ENCODE measurements around the gene EVC2. TPM values are rescaled to one million over a fixed set of nuclear protein-coding genes. Genes with fewer than 3 reads are reported as not detected.
"Not testable (repeated sequence)": the region's sequence is repeated elsewhere in the genome, so short reads cannot be mapped to it uniquely, and the experiment has no call there.

EVC2 gene
- total RNA-seq, 1 donor from 2014 or later: 6.1 TPM

DNA sequence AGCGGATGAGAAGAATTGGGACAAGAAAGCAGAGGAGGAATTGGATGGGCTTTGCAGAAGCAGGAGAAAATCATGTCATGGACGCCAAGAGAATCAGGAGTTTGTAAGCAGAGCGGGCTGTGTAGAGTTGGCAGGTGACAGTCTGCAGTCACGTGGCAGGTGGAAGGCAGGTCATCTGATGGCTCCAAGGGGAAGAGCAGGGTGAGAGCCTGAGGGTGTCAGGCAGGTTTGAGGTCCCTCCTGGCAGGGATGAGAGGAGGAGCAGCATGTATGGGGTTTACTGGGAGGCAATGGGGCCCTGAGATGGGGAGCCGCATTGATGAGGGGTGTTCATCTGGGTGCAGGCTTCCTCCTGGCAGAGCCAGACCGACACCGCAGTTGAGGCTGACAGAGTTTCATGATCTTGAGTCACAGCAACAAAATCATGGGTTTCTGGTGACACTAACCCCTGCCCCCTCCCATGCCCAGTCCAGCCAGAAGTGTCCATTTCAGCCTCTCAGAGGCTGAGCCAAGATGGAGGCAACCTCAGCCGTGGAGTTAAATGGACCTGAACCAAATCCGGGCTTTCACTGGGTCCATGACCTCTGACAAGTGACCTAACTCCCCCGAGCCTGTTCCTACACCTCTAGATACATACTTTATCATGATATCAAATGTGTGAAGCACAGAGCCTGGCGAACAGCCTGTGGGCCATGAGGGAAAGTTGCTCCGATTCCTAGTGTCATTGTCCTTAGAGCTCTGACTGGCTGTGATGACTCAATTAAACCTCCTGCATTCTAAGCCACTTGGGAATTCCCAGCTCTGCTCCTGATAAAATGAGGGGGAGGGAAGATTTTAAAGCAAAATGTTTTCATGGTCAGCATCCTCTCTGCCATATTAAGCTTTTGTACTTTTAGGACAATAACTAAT lies 38.7 kb upstream of the EVC2 start:
- DNase-seq (ENCODE audit: low spot score): no peak

DNA sequence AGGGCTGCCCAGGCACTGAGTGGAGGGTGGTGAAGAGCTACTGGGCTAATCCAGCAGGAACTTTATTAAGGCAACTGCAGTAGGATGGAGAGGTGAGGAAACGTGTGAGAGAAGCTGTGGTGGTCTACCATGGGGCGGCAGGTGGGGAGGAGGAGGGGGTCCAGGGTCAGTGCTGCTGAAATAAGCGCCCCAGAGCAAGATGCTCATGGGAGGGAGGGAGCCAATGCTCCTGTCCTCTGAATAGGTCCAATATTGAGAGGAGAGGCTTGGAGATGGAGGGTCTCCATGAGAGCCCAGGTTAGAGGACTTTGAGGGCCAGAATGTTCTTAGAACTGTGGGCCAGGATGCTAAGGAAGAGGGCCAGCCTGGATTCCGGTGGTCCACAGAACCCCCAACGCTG lies 37.9 kb upstream of the EVC2 start:
- no peak for DNase-seq (ENCODE audit: low spot score)

DNA sequence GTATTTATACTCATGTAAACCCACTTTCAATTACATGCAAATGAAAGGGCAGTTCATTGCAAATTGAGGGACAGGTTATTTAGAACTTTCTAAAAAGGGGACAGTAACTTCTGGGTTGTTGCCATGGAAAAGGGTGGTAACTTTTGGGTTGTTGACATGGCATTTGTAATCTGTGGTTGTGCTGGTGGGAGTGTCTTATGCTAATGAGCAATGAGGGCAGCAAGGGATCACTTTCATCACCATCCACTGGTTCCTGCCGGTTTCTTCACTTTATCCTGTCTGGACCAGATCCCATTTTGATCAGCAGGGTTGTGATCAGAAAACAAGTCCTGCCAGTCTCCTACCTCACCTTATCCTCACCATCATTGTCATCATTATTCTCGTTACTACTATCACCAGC lies 34.6 kb upstream of the EVC2 start:
- no peak for DNase-seq (ENCODE audit: low spot score)

DNA sequence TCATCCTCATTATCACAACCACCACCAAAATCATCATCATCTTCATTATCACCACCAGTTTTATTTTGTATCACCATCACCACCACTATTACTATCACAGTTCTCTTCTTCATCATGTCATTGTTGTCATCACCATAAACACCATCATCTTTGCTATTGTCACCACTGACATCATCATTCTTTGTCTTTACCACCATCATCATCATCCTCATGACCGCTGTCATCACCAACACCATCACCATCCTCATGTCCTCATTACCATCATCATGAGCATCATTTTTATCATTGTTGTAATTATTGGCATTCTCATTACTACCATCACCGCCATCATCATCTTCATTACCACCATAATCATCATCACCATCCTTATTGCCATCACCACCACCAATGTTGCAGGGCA lies 34.0 kb upstream of the EVC2 start:
- DNase-seq (ENCODE audit: low spot score): no peak

DNA sequence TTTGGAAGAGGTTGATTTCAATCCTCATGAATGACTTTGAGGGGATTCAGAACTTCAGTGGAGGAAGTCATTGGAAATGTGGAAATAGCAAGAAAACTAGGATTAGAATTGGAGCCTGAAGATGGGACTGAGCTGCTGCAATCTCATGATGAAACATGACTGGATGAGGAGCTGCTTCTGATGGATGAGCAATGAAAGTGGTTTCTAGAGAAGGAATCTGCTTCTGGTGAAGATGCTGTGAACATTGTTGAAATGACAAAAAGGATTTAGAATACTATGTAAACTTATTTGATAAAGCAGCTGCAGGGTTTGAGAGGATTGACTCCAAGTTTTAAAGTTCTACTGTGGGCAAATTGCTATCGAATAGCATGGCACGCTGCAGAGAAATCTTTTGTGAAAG lies 29.7 kb upstream of the EVC2 start:
- no peak for DNase-seq (ENCODE audit: low spot score)

- no peak for DNase-seq (ENCODE audit: low spot score)
Observed at GRCh38 chr4:5735463-5735862, 27.1 kb upstream of the EVC2 start.

- DNase-seq (ENCODE audit: low spot score): no peak
Observed at GRCh38 chr4:5734853-5735252, 26.5 kb upstream of the EVC2 start.

DNA sequence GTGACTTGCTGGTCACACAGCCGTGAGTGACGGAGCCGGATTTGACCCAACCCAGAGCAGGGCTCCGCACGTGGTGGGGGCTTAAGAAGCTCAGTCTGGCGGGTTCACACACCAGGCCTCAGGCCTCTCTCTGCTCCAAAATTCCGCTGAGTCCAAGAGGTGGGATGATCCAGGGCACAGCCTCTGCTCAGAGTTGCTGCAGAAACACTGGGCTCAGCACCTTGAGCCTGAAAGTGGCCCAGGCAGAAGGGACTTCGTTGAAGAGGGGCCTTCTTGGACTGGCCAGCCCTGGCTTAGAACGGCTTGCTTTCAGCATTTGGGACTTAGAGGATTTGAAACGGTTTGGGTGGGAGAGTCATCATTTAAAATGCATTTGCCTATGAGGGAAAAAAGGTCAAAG lies 23.8 kb upstream of the EVC2 start:
- no peak for DNase-seq (ENCODE audit: low spot score)

GRCh38 chr4:5730993-5731990 lies 22.9 kb upstream of the EVC2 start:
- DNase-seq (ENCODE audit: low spot score): no peak

- DNase-seq (ENCODE audit: low spot score): no peak
Observed at GRCh38 chr4:5730436-5730835, 22.1 kb upstream of the EVC2 start.

- DNase-seq (ENCODE audit: low spot score): not testable (repeated sequence)
Observed at GRCh38 chr4:5728412-5728811, 20.1 kb upstream of the EVC2 start.

- no peak for DNase-seq (ENCODE audit: low spot score)
Observed at GRCh38 chr4:5724377-5724776, 16.0 kb upstream of the EVC2 start.

GRCh38 chr4:5722328-5722727 lies 14.0 kb upstream of the EVC2 start:
- no peak for DNase-seq (ENCODE audit: low spot score)

- no peak for DNase-seq (ENCODE audit: low spot score)
Observed at GRCh38 chr4:5721923-5722322, 13.6 kb upstream of the EVC2 start.

GRCh38 chr4:5720980-5721379 lies 12.6 kb upstream of the EVC2 start:
- no peak for DNase-seq (ENCODE audit: low spot score)

GRCh38 chr4:5720157-5720850 lies 11.9 kb upstream of the EVC2 start:
- no peak for DNase-seq (ENCODE audit: low spot score)

GRCh38 chr4:5719350-5720055 lies 11.1 kb upstream of the EVC2 start:
- DNase-seq (ENCODE audit: low spot score): no peak

- DNase-seq (ENCODE audit: low spot score): no peak
Observed at GRCh38 chr4:5718411-5718810, 10.1 kb upstream of the EVC2 start.

GRCh38 chr4:5717449-5718158 lies 9.2 kb upstream of the EVC2 start:
- DNase-seq (ENCODE audit: low spot score): no peak

- DNase-seq (ENCODE audit: low spot score): no peak
Observed at GRCh38 chr4:5716391-5716790, 8.0 kb upstream of the EVC2 start.

GRCh38 chr4:5715357-5715756 lies 7.0 kb upstream of the EVC2 start:
- no peak for DNase-seq (ENCODE audit: low spot score)

All from ureter (tissue), 1 donor.